Duodenal mucosa (tissue), 2 donors: ENCODE data around the gene PNMA8B.

Source experiments
- H3K27ac ChIP-seq: one replicate; pipeline ENCODE4 v1.7.0; 2013; ENCODE audit warnings: low read depth, low read length
- H3K27me3 ChIP-seq, 2 donors: one replicate each; pipeline ENCODE4 v1.7.0; 2013; ENCODE audit warnings: low read length in 2 of 2, control low read depth in 1 of 2; ENCODE audit not compliant: insufficient read depth in 2 of 2, control insufficient read depth in 1 of 2
- H3K36me3 ChIP-seq, 2 donors: one replicate each; pipeline ENCODE4 v1.7.0; 2013; ENCODE audit warnings: low read length in 2 of 2, control low read depth in 1 of 2; ENCODE audit not compliant: insufficient read depth in 2 of 2, control insufficient read depth in 1 of 2
- H3K4me1 ChIP-seq, 2 donors: one replicate each; pipeline ENCODE4 v1.7.0; 2013; ENCODE audit warnings: low read length in 2 of 2, control low read depth in 1 of 2; ENCODE audit not compliant: insufficient read depth in 2 of 2, control insufficient read depth in 1 of 2
- H3K4me3 ChIP-seq, 2 donors: one replicate each; pipeline ENCODE4 v1.7.0; 2013; ENCODE audit warnings: low read length in 2 of 2, low read depth in 1 of 2
- H3K9ac ChIP-seq, 2 donors: one replicate each; pipeline ENCODE4 v1.7.0; 2013; ENCODE audit warnings: low read length in 2 of 2, low read depth in 1 of 2
- H3K9me3 ChIP-seq, 2 donors: one replicate each; pipeline ENCODE4 v1.7.0; 2013; ENCODE audit warnings: low read length in 2 of 2, control low read depth in 1 of 2; ENCODE audit not compliant: control insufficient read depth in 1 of 2

PNMA8B gene

GRCh38 chr19:46456930-46457329 is 38.7 kb downstream of the PNMA8B start:
- no peaks in the 10 kb centered on the region for H3K36me3 ChIP-seq
- H3K4me3 ChIP-seq = no peak overlapping the region
- no peak overlapping the region for H3K9ac ChIP-seq
- H3K4me1 ChIP-seq = no peaks in the 10 kb centered on the region
- H3K27me3 ChIP-seq = no peaks in the 10 kb centered on the region
- H3K9me3 ChIP-seq = no peaks in the 10 kb centered on the region
- no peak overlapping the region for H3K27ac ChIP-seq

GRCh38 chr19:46454244-46454643 is 41.4 kb downstream of the PNMA8B start:
- Histone ChIP-seq H3K9ac (no peak overlapping the region), H3K4me1 (no peaks in the 10 kb centered on the region), H3K4me3 (no peak overlapping the region), H3K27ac (no peak overlapping the region), H3K27me3 (no peaks in the 10 kb centered on the region), H3K9me3 (peaks cover 0 to 3% of the 10 kb centered on the region in 2 donors), H3K36me3 (no peaks in the 10 kb centered on the region)

- no peak overlapping the region for H3K4me3 ChIP-seq
- H3K36me3 ChIP-seq = no peaks in the 10 kb centered on the region
- H3K4me1 ChIP-seq = no peaks in the 10 kb centered on the region
- peaks cover 0 to 3% of the 10 kb centered on the region in 2 donors for H3K9me3 ChIP-seq
- H3K27me3 ChIP-seq = no peaks in the 10 kb centered on the region
- no peak overlapping the region for H3K9ac ChIP-seq
- H3K27ac ChIP-seq = no peak overlapping the region
These were observed 42.0 kb downstream of the PNMA8B start for GRCh38 chr19:46453661-46454060.

- Histone ChIP-seq H3K9ac (no peak overlapping the region), H3K27me3 (no peaks in the 10 kb centered on the region), H3K4me3 (no peak overlapping the region), H3K36me3 (no peaks in the 10 kb centered on the region), H3K27ac (no peak overlapping the region), H3K4me1 (no peaks in the 10 kb centered on the region), H3K9me3 (peaks cover 0 to 3% of the 10 kb centered on the region in 2 donors)
These were observed 43.5 kb downstream of the PNMA8B start for GRCh38 chr19:46452186-46452585.

GRCh38 chr19:46451352-46451751 is 44.3 kb downstream of the PNMA8B start:
- Histone ChIP-seq H3K27ac (no peak overlapping the region), H3K9ac (no peak overlapping the region), H3K4me1 (no peaks in the 10 kb centered on the region), H3K27me3 (no peaks in the 10 kb centered on the region), H3K36me3 (no peaks in the 10 kb centered on the region), H3K4me3 (no peak overlapping the region), H3K9me3 (peaks cover 0 to 3% of the 10 kb centered on the region in 2 donors)

GRCh38 chr19:46450737-46451136 is 44.9 kb downstream of the PNMA8B start:
- Histone ChIP-seq H3K9ac (no peak overlapping the region), H3K36me3 (no peaks in the 10 kb centered on the region), H3K4me1 (no peaks in the 10 kb centered on the region), H3K27me3 (no peaks in the 10 kb centered on the region), H3K4me3 (no peak overlapping the region), H3K27ac (no peak overlapping the region), H3K9me3 (peaks cover 0 to 3% of the 10 kb centered on the region in 2 donors)

GRCh38 chr19:46449228-46449627 is 46.4 kb downstream of the PNMA8B start:
- Histone ChIP-seq H3K27me3 (no peaks in the 10 kb centered on the region), H3K36me3 (no peaks in the 10 kb centered on the region), H3K9ac (no peak overlapping the region), H3K9me3 (peaks cover 0 to 3% of the 10 kb centered on the region in 2 donors), H3K4me1 (no peaks in the 10 kb centered on the region), H3K4me3 (no peak overlapping the region), H3K27ac (no peak overlapping the region)

GRCh38 chr19:46448601-46449000 is 47.1 kb downstream of the PNMA8B start:
- peaks cover 0 to 3% of the 10 kb centered on the region in 2 donors for H3K9me3 ChIP-seq
- H3K27me3 ChIP-seq = no peaks in the 10 kb centered on the region
- no peak overlapping the region for H3K9ac ChIP-seq
- no peak overlapping the region for H3K27ac ChIP-seq
- H3K4me1 ChIP-seq = no peaks in the 10 kb centered on the region
- no peaks in the 10 kb centered on the region for H3K36me3 ChIP-seq
- H3K4me3 ChIP-seq = no peak overlapping the region

- peaks cover 0 to 3% of the 10 kb centered on the region in 2 donors for H3K9me3 ChIP-seq
- H3K27ac ChIP-seq = no peak overlapping the region
- H3K9ac ChIP-seq = no peak overlapping the region
- no peaks in the 10 kb centered on the region for H3K36me3 ChIP-seq
- H3K4me3 ChIP-seq = no peak overlapping the region
- H3K27me3 ChIP-seq = no peaks in the 10 kb centered on the region
- no peaks in the 10 kb centered on the region for H3K4me1 ChIP-seq
These were observed 47.8 kb downstream of the PNMA8B start for GRCh38 chr19:46447824-46448223.

- Histone ChIP-seq H3K27me3 (no peaks in the 10 kb centered on the region), H3K9me3 (peaks cover 0 to 3% of the 10 kb centered on the region in 2 donors), H3K4me1 (no peaks in the 10 kb centered on the region), H3K9ac (no peak overlapping the region), H3K27ac (no peak overlapping the region), H3K4me3 (no peak overlapping the region), H3K36me3 (no peaks in the 10 kb centered on the region)
These were observed 48.7 kb downstream of the PNMA8B start for GRCh38 chr19:46447006-46447405.

GRCh38 chr19:46446021-46446420 is 49.6 kb downstream of the PNMA8B start:
- no peak overlapping the region for H3K27ac ChIP-seq
- no peaks in the 10 kb centered on the region for H3K4me1 ChIP-seq
- no peak overlapping the region for H3K9ac ChIP-seq
- H3K27me3 ChIP-seq = no peaks in the 10 kb centered on the region
- no peak overlapping the region for H3K4me3 ChIP-seq
- H3K9me3 ChIP-seq = peaks cover 0 to 3% of the 10 kb centered on the region in 2 donors
- no peaks in the 10 kb centered on the region for H3K36me3 ChIP-seq
